WTC11 (cell line): ENCODE data around the gene CACNA1B. TPM values are rescaled to one million over a fixed set of nuclear protein-coding genes. Genes with fewer than 3 reads are reported as not detected.

Experiments
- ATAC-seq: fragments of 200-7000 bp; cut with Tn5 transposase; 2 replicates; pipeline ENCODE4 v1.10.0; 2021; ENCODE audit warnings: mild to moderate bottlenecking, moderate library complexity
- CTCF ChIA-PET: fragments of 300-600 bp; sonication (Branson Sonifier 250); formaldehyde crosslinking; loops from one replicate; lab custom pipeline; 2021; ENCODE audit warnings: antibody characterized with exemption; lab: Charles Lee
- POLR2A ChIA-PET: fragments of 350-600 bp; sonication (Branson Sonifier 250); formaldehyde crosslinking; loops from one replicate; lab custom pipeline; 2021; ENCODE audit warnings: antibody characterized with exemption; lab: Charles Lee
- DNase-seq: peaks from one replicate; pipeline ENCODE4 v3.0.0; 2021; ENCODE audit warnings: low spot score
- H3K27ac Mint-ChIP-seq: 2 replicates; pipeline ENCODE4 v1.8.0; 2021; ENCODE audit warnings: mixed read lengths
- H3K27me3 Mint-ChIP-seq: 2 replicates; pipeline ENCODE4 v1.8.0; 2021; ENCODE audit warnings: low read depth, mild to moderate bottlenecking, moderate library complexity, mixed read lengths
- H3K36me3 Mint-ChIP-seq: 2 replicates; pipeline ENCODE4 v1.8.0; 2021; ENCODE audit warnings: mixed read lengths
- H3K4me1 Mint-ChIP-seq: 2 replicates; pipeline ENCODE4 v1.8.0; 2022; ENCODE audit warnings: mixed read lengths
- H3K4me3 Mint-ChIP-seq: 2 replicates; pipeline ENCODE4 v1.8.0; 2021; ENCODE audit warnings: mild to moderate bottlenecking, moderate library complexity, mixed read lengths
- H3K9me3 Mint-ChIP-seq: 2 replicates; pipeline ENCODE4 v1.8.0; 2021; ENCODE audit warnings: mixed read lengths
- ATF2 ChIP-seq: sonication (generic); formaldehyde crosslinking; IDR thresholded peaks from 2 replicates; pipeline ENCODE4 v1.8.1; 2022; ENCODE audit warnings: low read depth, missing genetic modification reagents, borderline replicate concordance
- CBFB ChIP-seq: sonication (generic); formaldehyde crosslinking; IDR thresholded peaks from 2 replicates; pipeline ENCODE4 v1.8.1; 2022; ENCODE audit warnings: mild to moderate bottlenecking, low read depth, missing genetic modification reagents
- E2F5 ChIP-seq: sonication (generic); formaldehyde crosslinking; IDR thresholded peaks from 2 replicates; pipeline ENCODE4 v1.8.1; 2022; ENCODE audit warnings: mild to moderate bottlenecking, moderate library complexity, missing genetic modification reagents
- FOXP1 ChIP-seq: sonication (generic); formaldehyde crosslinking; IDR thresholded peaks from 2 replicates; pipeline ENCODE4 v1.8.0; 2022; ENCODE audit warnings: missing genetic modification reagents, mild to moderate bottlenecking, moderate library complexity, borderline replicate concordance
- GABPB1 ChIP-seq: sonication (generic); formaldehyde crosslinking; IDR thresholded peaks from 2 replicates; pipeline ENCODE4 v1.8.1; 2023; ENCODE audit warnings: mild to moderate bottlenecking, missing genetic modification reagents
- IRF2 ChIP-seq: sonication (generic); formaldehyde crosslinking; IDR thresholded peaks from 2 replicates; pipeline ENCODE4 v1.8.0; 2022; ENCODE audit warnings: low read depth, missing genetic modification reagents, borderline replicate concordance
- MAX ChIP-seq: sonication (generic); formaldehyde crosslinking; IDR thresholded peaks from 2 replicates; pipeline ENCODE4 v1.8.0; 2022; ENCODE audit warnings: mild to moderate bottlenecking, missing genetic modification reagents
- MYBL2 ChIP-seq: sonication (generic); formaldehyde crosslinking; IDR thresholded peaks from 2 replicates; pipeline ENCODE4 v1.8.1; 2023; ENCODE audit warnings: mild to moderate bottlenecking, moderate library complexity, missing genetic modification reagents
- PRDM15 ChIP-seq: sonication (generic); formaldehyde crosslinking; IDR thresholded peaks from 2 replicates; pipeline ENCODE4 v1.8.0; 2022; ENCODE audit warnings: missing genetic modification reagents
- RORB ChIP-seq: fragments of 250-450 bp; sonication (Bioruptor Pico); IDR thresholded peaks from 2 replicates; pipeline ENCODE4 v1.9.0; 2021; ENCODE audit warnings: mild to moderate bottlenecking
- TEAD4 ChIP-seq: sonication (generic); formaldehyde crosslinking; IDR thresholded peaks from 2 replicates; pipeline ENCODE4 v1.8.0; 2022; ENCODE audit warnings: mild to moderate bottlenecking, missing genetic modification reagents
- TP53 ChIP-seq: sonication (generic); formaldehyde crosslinking; IDR thresholded peaks from 2 replicates; pipeline ENCODE4 v1.8.1; 2023; ENCODE audit warnings: mild to moderate bottlenecking, missing genetic modification reagents
- ZNF219 ChIP-seq: sonication (generic); formaldehyde crosslinking; IDR thresholded peaks from 2 replicates; pipeline ENCODE4 v1.8.0; 2023; ENCODE audit warnings: missing genetic modification reagents, mild to moderate bottlenecking, borderline replicate concordance
- ZNF232 ChIP-seq: sonication (generic); formaldehyde crosslinking; IDR thresholded peaks from 2 replicates; pipeline ENCODE4 v1.8.0; 2022; ENCODE audit warnings: mild to moderate bottlenecking, missing genetic modification reagents
- ZNF423 ChIP-seq: fragments of 250-450 bp; sonication (Bioruptor Pico); IDR thresholded peaks from 2 replicates; pipeline ENCODE4 v2.1.2; 2022; ENCODE audit warnings: mild to moderate bottlenecking, moderate library complexity
- total RNA-seq: library from RNA; stranded (reverse); gene quantifications from 3 replicates; pipeline ENCODE4 v1.2.3, GENCODE V29; 2021

The CACNA1B gene
- total RNA-seq, 1 experiment from 2014 or later, result 8.4 TPM

GRCh38 chr9:137832830-137833590 lies 44.6 kb upstream of the CACNA1B start (continued):
- TF ChIP-seq E2F5 (no peak), TEAD4 (CRISPR knock-in tag) (no peak), CBFB (CRISPR knock-in tag) (no peak)
- TF ChIP-seq, all 79 proteins: peak for 0

- no peak; the same call in 1 of the 2 replicates for ATAC-seq
- peaks cover 35% of the 10 kb centered on the region for H3K36me3 Mint-ChIP-seq
- H3K4me3 Mint-ChIP-seq, result no peak overlapping the region
Observed at GRCh38 chr9:137833721-137834613, 43.6 kb upstream of the CACNA1B start.

GRCh38 chr9:137834846-137835546 lies 42.6 kb upstream of the CACNA1B start:
- CTCF ChIA-PET, result no interaction called here
- Mint-ChIP-seq H3K27ac (no peak overlapping the region), H3K36me3 (peaks cover 26% of the 10 kb centered on the region), H3K4me1 (no peaks in the 10 kb centered on the region), H3K27me3 (no peaks in the 10 kb centered on the region), H3K4me3 (no peak overlapping the region), H3K9me3 (peaks cover 5% of the 10 kb centered on the region)
- TF ChIP-seq GABPB1 (CRISPR knock-in tag), result no peak
- TF ChIP-seq ZNF232 (CRISPR knock-in tag), result no peak
- no peak for TF ChIP-seq PRDM15 (CRISPR knock-in tag)
- no peak for TF ChIP-seq TP53 (CRISPR knock-in tag)
- no peak for TF ChIP-seq ZNF423 (CRISPR knock-in tag)
- TF ChIP-seq FOXP1 (CRISPR knock-in tag), result no peak
- TF ChIP-seq ATF2, result no peak
- no peak for TF ChIP-seq MYBL2
- TF ChIP-seq IRF2 (CRISPR knock-in tag), result no peak
- TF ChIP-seq ZNF219, result no peak
- TF ChIP-seq MAX (CRISPR knock-in tag), result no peak
- POLR2A ChIA-PET, result no interaction called here
- ATAC-seq, result no peak
- no peak for DNase-seq

More at GRCh38 chr9:137833721-137834613, 43.6 kb upstream of the CACNA1B start:
- DNase-seq, result no peak
- H3K27me3 Mint-ChIP-seq, result no peaks in the 10 kb centered on the region
- CTCF ChIA-PET, result no interaction called here
- peaks cover 5% of the 10 kb centered on the region for H3K9me3 Mint-ChIP-seq
- POLR2A ChIA-PET, result no interaction called here
- no peaks in the 10 kb centered on the region for H3K4me1 Mint-ChIP-seq
- H3K27ac Mint-ChIP-seq, result no peak overlapping the region
- TF ChIP-seq RORB (CRISPR knock-in tag), result no peak
